Astrocyte of the hippocampus (primary cell): ENCODE data around the gene OSBPL8.
"Not testable (repeated sequence)": the region's sequence is repeated elsewhere in the genome, so short reads cannot be mapped to it uniquely, and the experiment has no call there.

ENCODE experiments used
- DNase-seq: peaks from one replicate; pipeline ENCODE4 v3.0.0; 2011; ENCODE audit warnings: low read depth, low spot score

Gene OSBPL8

GRCh38 chr12:76523408-76523807 is 36.2 kb downstream of the OSBPL8 start:
- no peak for DNase-seq

- no peak for DNase-seq
These were observed 39.2 kb downstream of the OSBPL8 start for GRCh38 chr12:76520348-76520747.

GRCh38 chr12:76519538-76519937 is 40.0 kb downstream of the OSBPL8 start:
- DNase-seq, result peak; percentile 20

GRCh38 chr12:76518699-76519098 is 40.9 kb downstream of the OSBPL8 start:
- no peak for DNase-seq

GRCh38 chr12:76515271-76515670 is 44.3 kb downstream of the OSBPL8 start:
- no peak for DNase-seq

GRCh38 chr12:76511116-76511716 is 48.4 kb downstream of the OSBPL8 start:
- DNase-seq, result not testable (repeated sequence)

GRCh38 chr12:76508128-76508980 is 51.2 kb downstream of the OSBPL8 start:
- DNase-seq, result no peak

GRCh38 chr12:76506149-76506548 is 53.4 kb downstream of the OSBPL8 start:
- no peak for DNase-seq

- DNase-seq, result no peak
These were observed 54.5 kb downstream of the OSBPL8 start for GRCh38 chr12:76505050-76505449.

GRCh38 chr12:76504606-76505005 is 55.0 kb downstream of the OSBPL8 start:
- DNase-seq, result no peak

- DNase-seq, result no peak
These were observed 55.6 kb downstream of the OSBPL8 start for GRCh38 chr12:76503957-76504356.

- no peak for DNase-seq
These were observed 58.2 kb downstream of the OSBPL8 start for GRCh38 chr12:76501390-76501789.

GRCh38 chr12:76499136-76499535 is 60.4 kb downstream of the OSBPL8 start:
- not testable (repeated sequence) for DNase-seq

- DNase-seq, result no peak
These were observed 64.0 kb downstream of the OSBPL8 start for GRCh38 chr12:76495556-76495955.

GRCh38 chr12:76491292-76491691 is 68.3 kb downstream of the OSBPL8 start:
- no peak for DNase-seq

- DNase-seq, result no peak
These were observed 68.8 kb downstream of the OSBPL8 start for GRCh38 chr12:76490763-76491162.

GRCh38 chr12:76489737-76490136 is 69.8 kb downstream of the OSBPL8 start:
- no peak for DNase-seq

GRCh38 chr12:76486011-76486410 is 73.6 kb downstream of the OSBPL8 start:
- no peak for DNase-seq

GRCh38 chr12:76480796-76481195 is 78.8 kb downstream of the OSBPL8 start:
- DNase-seq, result no peak

GRCh38 chr12:76478045-76478444 is 81.5 kb downstream of the OSBPL8 start:
- no peak for DNase-seq

GRCh38 chr12:76472862-76473261 is 86.7 kb downstream of the OSBPL8 start:
- not testable (repeated sequence) for DNase-seq

- no peak for DNase-seq
These were observed 88.0 kb downstream of the OSBPL8 start for GRCh38 chr12:76471579-76471978.
